PC-9 (cell line): ENCODE measurements around the gene SLC12A1.

ENCODE experiments used
- CTCF ChIP-seq: fragments of 200-600 bp; sonication (generic); conservative IDR thresholded peaks from 2 replicates; pipeline ENCODE4 v1.6.1; 2017; ENCODE audit warnings: mixed run types, antibody characterized with exemption, mild to moderate bottlenecking, moderate library complexity
- EZH2 ChIP-seq: fragments of 200-600 bp; sonication (generic); IDR thresholded peaks from 2 replicates; pipeline ENCODE4 v1.8.0; 2017; ENCODE audit warnings: antibody characterized with exemption, low read depth

- TF ChIP-seq CTCF (no peak), EZH2 (no peak)
Measured at GRCh38 chr15:48266024-48266689, 60.1 kb downstream of the SLC12A1 start.
